Upper lobe of left lung (tissue), 4 donors: Measurements from ENCODE around the gene LGI2.

Experiments used
- EP300 ChIP-seq, 4 donors: sonication (generic); formaldehyde crosslinking; IDR thresholded peaks; one replicate each; pipeline ENCODE4 v1.5.1; 2017; ENCODE audit warnings: antibody characterized with exemption in 4 of 4, control low read depth in 2 of 4
- POLR2A ChIP-seq, 4 donors: fragments of 450-650 bp; IDR thresholded peaks; one replicate each; pipeline ENCODE4 v1.5.1; 2016 to 2017; ENCODE audit warnings: antibody characterized with exemption in 4 of 4, mild to moderate bottlenecking in 2 of 4
- POLR2AphosphoS5 ChIP-seq, 2 donors: sonication (generic); formaldehyde crosslinking; IDR thresholded peaks; one replicate each; pipeline ENCODE4 v1.5.1; 2017; ENCODE audit warnings: antibody characterized with exemption in 2 of 2
- TF ChIP-seq, protein P1 (sequence below), 6 experiments: fragments of 450-650 bp in 4 of 6; fragments of 200-600 bp in 2 of 6; sonication (generic) in 2 of 6; IDR thresholded peaks; one replicate each; pipeline ENCODE4 v1.5.1; 2016 to 2019; ENCODE audit warnings: antibody characterized with exemption in 6 of 6

GRCh38 chr4:24980740-24981139 is 50.0 kb downstream of the LGI2 start:
- TF ChIP-seq, protein P1, sequence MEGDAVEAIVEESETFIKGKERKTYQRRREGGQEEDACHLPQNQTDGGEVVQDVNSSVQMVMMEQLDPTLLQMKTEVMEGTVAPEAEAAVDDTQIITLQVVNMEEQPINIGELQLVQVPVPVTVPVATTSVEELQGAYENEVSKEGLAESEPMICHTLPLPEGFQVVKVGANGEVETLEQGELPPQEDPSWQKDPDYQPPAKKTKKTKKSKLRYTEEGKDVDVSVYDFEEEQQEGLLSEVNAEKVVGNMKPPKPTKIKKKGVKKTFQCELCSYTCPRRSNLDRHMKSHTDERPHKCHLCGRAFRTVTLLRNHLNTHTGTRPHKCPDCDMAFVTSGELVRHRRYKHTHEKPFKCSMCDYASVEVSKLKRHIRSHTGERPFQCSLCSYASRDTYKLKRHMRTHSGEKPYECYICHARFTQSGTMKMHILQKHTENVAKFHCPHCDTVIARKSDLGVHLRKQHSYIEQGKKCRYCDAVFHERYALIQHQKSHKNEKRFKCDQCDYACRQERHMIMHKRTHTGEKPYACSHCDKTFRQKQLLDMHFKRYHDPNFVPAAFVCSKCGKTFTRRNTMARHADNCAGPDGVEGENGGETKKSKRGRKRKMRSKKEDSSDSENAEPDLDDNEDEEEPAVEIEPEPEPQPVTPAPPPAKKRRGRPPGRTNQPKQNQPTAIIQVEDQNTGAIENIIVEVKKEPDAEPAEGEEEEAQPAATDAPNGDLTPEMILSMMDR (IDR thresholded peaks at IDR 0.05), result no peak
- TF ChIP-seq POLR2AphosphoS5 (IDR thresholded peaks at IDR 0.05) (no peak), EP300 (IDR thresholded peaks at IDR 0.05) (no peak), POLR2A (IDR thresholded peaks at IDR 0.05) (no peak)
